ENCODE measurements around the gene SLC25A25. TPM values are rescaled to one million over a fixed set of nuclear protein-coding genes. Genes with fewer than 3 reads are reported as not detected.
"Not testable (repeated sequence)": the region's sequence is repeated elsewhere in the genome, so short reads cannot be mapped to it uniquely, and the experiment has no call there.

Gene SLC25A25
- total RNA-seq, 1 donor from 2014 or later: 19.7 TPM

GRCh38 chr9:128108269-128109049, 40.4 kb downstream of the SLC25A25 start:
- intact Hi-C loops (cut with micrococcal nuclease): no loop called here

DNA sequence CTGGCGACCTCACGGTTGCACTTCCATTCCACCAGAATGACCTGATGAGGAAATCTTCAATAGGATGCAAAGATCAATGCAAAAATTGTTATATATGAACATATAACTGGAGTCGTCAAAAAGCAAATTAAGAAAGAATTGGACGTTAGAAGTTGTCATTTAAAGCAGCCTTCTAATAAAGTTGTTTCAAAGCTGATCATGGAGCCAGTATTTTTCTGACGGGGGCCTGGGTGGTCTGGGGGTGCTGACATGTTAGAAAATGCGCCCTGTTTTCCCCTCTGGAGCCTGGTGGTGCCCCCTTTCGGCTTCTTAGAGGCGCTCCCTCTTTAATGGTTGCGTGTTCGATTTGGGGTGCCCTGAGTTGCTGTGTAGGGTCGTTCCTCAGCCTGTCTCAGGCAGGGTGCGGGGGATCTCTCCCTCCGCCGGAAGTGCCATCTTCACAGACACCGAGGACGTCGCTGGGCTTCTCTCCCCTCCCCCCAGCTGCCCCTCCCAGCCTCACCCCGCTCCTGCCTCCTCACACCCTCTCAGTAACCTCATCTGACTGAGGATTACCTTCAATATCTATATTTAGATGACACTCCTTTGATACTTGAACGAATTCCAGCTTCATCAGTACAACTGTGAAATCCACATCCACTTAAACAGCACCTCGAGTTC, 41.1 kb downstream of the SLC25A25 start:
- intact Hi-C loops (cut with micrococcal nuclease): no loop called here

GRCh38 chr9:128111726-128112125, 43.7 kb downstream of the SLC25A25 start:
- intact Hi-C loops (cut with micrococcal nuclease): not testable (repeated sequence)

DNA sequence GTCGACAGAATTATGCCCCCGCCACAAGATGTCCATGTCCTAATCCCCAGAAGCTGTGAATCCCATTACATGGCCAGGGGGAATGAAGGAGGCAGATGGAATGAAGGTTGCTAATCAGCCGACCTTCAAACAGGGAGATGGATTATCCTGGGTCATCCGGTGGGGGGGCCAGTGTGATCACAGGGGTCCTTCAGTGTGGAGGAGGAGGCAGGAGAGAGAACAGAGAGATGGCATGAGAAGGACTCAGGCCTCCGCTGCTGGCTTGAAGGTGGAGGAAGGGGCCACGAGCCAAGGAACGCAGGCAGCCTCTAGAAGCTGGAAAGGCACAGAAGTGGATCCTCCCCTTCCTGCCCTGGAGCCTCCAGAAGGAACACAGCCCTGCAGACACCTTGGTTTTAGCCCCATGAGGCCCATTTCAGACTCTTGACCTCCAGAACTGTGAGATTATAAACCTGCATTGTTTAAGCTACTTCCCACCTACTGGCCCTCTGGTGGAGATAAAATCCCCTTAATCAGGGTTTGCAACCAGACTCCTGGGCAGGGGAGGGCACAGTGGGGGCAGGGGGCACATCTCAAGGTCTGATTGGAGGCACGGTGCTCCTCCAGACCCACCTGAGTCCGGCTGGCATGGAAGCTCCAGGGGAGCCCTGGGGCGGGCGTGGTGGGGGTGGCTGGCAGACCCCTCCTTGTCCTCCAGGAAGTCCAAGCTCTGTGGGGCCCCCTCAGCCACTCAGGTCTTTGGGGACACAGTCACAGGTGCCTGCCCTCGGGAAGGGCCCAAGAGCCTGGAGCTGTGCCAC, 45.7 kb downstream of the SLC25A25 start:
- intact Hi-C loops (cut with micrococcal nuclease): no loop called here

- intact Hi-C loops (cut with micrococcal nuclease): no loop called here
Measured at GRCh38 chr9:128114326-128115186, 46.5 kb downstream of the SLC25A25 start.

DNA sequence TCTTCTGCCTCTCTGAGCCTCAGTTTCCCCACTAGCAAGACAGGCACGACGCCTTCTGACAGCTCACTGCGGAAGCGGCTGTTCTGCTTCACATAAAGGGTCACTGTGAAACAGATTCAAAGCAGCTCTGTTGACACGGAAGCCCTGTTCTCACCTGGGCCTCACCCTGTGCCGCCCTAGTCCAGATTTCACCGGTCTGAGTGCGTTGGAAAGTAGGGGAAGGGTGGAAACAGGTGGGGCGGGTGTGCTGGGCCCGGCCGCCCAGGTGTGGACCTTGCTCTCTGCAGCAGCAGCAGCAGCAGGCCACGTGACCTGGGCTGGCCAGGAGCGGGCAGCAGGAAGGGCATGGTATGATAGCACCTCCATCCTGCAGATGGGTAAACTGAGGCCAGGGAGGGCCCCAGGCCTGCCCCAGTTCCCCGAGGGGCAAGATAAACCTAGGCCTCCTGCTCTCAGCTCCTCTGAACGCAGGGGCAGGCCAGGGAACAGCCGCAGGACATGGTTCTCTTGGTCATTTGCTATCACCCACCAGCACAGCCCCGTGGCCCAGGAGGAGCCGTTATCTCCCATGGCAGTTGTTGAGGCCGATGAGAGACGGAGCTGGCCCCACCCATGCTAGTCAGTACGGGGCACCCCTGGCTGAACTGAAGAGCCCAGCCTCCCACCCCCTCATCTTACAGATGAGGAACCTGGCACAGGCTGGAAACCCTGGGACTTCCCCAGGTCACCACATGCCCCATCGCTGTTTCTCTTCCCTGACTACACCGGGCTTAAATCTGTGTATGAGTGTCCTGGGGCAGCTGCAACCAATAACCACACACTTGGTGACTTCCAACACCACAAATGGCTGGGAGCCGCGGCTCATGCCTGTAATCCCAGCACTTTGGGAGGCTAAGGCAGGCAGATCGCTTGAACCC, 47.4 kb downstream of the SLC25A25 start:
- intact Hi-C loops (cut with micrococcal nuclease): loop anchor here (2.0 kb wide), 1 partner anchor 49 kb away; the partner anchor contains the start of gene NAIF1

DNA sequence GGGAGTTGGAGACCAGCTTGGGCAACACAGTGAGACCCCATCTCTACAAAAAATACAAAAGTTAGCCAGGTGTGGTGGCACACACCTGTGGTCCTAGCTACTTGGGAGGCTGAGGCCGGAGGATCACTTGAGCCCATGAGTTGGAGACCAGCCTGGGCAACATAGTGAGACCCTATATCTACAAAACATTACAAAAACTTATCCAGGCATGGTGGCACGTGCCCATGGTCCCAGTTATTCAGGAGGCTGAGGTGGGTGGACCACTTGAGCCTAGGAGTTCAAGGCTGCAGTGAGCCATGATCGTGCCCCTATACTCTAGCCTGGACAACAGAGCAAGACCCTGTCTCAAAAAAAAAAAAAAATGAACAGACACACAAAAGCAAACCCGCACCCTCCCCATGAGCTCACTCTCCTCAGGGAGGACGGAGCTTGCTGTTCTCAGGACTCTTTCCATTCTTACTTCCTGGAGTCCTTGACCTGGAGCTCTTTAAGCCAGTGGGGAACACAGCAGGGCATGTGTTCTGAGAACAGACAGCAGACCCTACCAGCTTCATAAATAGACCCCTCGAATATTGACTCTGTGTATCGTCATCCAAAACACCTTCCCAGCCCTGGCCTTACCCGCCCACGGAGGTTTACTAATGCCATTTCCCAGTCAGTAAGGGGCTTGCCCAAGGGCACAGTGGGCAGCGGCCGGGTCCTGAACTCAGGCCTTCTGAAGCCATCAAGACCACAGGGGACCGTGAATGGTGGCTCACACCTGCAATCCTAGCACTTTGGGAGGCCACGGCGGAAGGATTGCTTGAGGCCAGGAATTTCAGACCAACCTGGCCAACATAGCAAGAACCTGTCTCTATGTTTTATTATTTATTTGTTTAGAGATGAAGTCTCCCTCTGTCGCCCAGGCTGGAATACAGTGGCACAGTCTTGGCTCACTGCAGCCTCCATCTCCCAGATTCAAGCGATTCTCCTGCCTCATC, 48.4 kb downstream of the SLC25A25 start:
- intact Hi-C loops (cut with micrococcal nuclease): loop anchor here (1.0 to 2.0 kb wide), 2 partner anchors 12 to 50 kb away; partner anchors contain the start of gene NAIF1

GRCh38 chr9:128117613-128118471, 49.8 kb downstream of the SLC25A25 start:
- intact Hi-C loops (cut with micrococcal nuclease): loop anchor here (1.0 to 2.0 kb wide), 2 partner anchors 10 to 51 kb away; partner anchors contain the start of gene NAIF1

DNA sequence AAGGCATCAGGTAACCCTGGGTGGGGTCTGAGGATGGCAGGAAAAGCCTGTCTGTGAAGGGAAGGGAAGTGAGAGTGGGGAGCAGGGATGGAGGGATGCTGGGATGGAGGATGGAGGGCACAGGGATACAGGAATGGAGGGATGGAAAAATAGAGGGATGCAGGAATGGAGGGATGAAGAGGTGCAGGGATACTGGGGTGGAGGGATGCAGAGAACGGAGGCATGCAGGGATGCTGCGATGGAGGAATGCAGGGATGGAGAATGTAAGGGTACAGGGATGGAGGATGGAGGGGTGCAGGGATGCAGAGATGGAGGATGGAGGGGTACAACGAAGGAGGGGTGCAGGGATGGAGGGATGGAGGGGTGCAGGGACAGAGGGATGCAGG, 50.4 kb downstream of the SLC25A25 start:
- intact Hi-C loops (cut with micrococcal nuclease): no loop called here

- intact Hi-C loops (cut with micrococcal nuclease): no loop called here
Measured at GRCh38 chr9:128118971-128119665, 51.1 kb downstream of the SLC25A25 start.

DNA sequence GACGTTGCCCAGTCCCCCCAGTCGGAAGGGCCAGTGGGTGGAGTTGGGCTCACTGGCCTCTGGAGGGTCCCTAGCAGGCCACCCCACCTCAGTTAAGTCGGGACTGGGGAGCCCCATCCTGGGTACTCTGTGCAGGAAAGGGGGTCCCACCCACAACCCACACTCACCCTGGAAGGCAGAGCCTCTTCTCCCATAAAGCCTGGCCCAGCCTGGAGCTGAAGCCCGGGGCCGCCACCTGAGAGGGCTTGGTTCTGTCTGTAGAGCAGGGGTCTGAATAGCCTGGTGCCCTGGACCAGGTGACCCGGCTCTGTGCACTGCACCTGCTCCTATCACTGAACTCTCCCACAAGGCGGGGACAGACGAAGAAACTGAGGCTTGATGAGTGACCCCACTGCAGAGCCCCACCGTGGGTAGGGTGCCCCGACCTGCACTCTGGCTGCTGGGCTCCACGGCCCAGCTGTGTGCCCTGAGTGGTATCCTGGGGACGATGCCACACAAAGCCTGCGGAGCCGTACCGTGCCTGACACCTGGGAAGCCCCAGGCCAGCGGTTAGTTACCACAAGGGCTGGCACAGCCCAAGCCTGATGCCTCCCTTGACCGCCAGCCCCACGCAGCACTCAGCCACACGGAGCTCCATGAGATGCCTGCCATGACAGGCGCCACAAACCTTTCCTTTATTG, 52.2 kb downstream of the SLC25A25 start:
- intact Hi-C loops (cut with micrococcal nuclease): no loop called here

DNA sequence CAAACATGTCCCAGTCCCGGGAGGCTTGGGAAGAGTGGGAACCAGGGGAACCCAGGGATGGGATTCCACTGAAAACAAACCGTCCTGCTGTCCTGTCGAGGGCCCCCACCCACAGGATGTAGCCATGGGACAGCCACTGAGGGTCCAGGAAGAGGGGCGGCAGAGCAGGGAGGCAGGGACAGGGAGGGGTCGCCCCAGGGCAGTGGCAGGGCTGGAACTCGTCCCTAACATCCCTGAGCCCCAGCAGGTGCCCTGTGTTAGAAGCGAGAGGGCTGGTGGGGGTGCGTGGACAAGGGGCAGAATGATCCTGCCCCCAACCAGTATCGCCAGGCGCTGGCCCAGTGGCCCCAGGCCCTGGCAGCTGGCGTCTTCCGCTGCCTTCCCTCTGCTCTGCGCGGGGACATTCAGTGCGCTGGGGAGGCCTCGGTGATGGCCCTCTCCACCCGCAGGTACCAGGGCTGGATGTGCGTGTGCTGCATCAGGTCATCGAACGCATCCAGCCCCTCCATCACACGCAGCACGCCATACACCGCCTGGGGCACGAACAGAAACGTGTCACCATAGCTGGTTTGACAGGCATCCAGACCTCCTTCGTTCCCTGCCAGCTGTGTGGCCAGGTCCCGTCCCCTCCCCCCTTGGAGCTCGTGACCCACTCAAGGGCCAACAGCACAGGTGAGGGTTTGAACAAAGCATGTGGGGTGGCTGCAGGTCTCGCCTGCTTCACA, 52.9 kb downstream of the SLC25A25 start:
- intact Hi-C loops (cut with micrococcal nuclease): no loop called here

DNA sequence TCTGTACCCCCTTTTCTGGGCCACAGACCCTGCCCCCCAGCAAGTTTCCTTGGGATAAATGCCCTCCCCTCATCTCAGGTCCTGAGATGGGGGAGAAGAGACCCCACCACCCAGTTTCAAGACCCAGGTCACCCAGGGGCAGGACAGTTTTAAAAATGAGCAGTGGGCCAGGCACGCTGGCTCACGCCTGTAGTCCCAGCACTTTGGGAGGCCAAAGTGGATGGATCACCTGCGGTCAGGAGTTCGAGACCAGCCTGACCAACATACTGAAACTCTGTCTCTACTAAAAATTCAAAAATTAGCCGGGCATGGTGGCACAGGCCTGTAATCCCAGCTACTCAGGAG, 53.4 kb downstream of the SLC25A25 start:
- intact Hi-C loops (cut with micrococcal nuclease): no loop called here

DNA sequence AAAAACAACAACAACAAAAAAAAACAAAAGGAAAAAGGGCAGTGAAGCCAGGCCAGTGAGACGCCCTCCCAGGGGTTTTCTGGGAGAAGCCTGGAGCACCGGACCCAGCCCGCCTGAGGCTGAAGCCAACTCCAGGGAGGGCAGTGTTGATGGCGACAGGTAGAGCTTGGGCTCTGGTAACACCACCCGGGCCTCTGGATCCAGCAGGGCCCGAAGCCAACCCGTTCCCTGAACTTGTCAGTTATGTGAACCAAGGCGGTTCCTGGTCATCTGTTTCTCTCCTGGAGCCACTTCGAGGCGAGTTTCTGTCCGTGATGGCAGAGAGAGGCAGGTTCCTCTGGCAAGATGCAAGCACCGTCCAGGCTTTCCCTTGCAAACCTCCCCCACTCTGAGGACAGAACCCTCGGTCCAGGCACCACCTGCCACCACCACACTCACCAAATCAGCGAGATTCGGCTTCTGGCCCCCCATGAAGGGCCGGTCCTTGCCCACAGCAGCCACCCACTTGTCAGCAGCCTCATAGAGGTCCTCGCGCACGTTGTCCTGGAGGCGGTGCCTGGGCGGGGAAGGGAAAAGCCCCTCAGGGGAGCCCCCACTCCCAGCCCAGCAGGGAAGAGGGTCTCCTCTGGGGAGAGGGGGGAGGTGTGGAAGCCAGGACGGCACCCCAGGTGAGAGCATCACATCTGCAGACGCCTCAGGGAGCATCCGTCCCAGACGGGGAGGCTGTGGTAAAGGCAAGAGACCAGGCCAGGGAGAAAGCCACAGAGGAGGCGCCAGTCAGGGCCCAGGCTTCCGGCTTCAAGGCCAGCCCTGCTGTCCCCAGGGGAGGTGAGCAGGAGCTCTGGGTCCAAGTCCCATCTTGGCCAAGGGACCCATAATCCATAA, 54.1 kb downstream of the SLC25A25 start:
- intact Hi-C loops (cut with micrococcal nuclease): no loop called here

DNA sequence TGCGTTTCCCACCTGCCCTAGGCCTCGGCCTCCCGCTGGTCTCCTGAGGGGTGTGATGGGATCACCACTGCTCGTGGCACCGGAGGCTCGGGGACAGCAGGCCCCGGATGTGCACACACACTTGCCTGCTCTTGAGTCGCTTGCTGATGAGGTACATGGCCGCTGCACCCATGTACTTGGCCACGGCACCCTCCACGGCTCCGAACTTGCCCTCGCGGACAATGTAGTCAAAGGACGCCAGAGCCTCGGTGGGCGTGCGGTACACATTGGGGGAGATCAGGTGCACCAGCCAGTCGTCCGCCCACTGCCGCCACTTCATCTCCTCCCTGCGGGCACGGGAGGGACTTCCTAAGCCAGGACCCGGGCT, 54.8 kb downstream of the SLC25A25 start:
- intact Hi-C loops (cut with micrococcal nuclease): no loop called here

All from T-helper 2 cell treated with Interferon-gamma antibody and Interleukin-4, amounts not matched to agents 100 ng/mL and 5 ng/mL, for 36 hours (primary cell).